ENCODE data around the gene TRAPPC3L. TPM values are rescaled to one million over a fixed set of nuclear protein-coding genes. Genes with fewer than 3 reads are reported as not detected.

TRAPPC3L gene
- polyA plus RNA-seq, 1 of the 3 experiments (the other 2 are of a cell fraction): 0.03 TPM

GRCh38 chr6:116568821-116569755 lies 23.6 kb upstream of the TRAPPC3L start:
- Histone ChIP-seq H3K4me3 (ENCODE audit: low read depth in 2 of 2, low read length in 1 of 2) (peak overlapping the region in 1 of 2 experiments; percentile 97; a peak in 1 of 4 replicates), H2AFZ (ENCODE audit: low read depth) (no peak overlapping the region), H3K27ac (ENCODE audit: low read depth in 2 of 2, low read length in 1 of 2) (no peak overlapping the region), H3K4me2 (peak overlapping the region; percentile 78; the same call in 1 of the 2 replicates), H3K79me2 (ENCODE audit: insufficient read depth) (peaks cover 45% of the 10 kb centered on the region), H3K9ac (no peak overlapping the region), H3K36me3 (replicated peaks in 1 of 2; ENCODE audit: control insufficient read depth in 1 of 2, insufficient read depth in 2 of 2, low read length in 1 of 2) (peaks cover 0 to 5% of the 10 kb centered on the region in 2 experiments), H4K20me1 (ENCODE audit: insufficient read depth) (no peaks in the 10 kb centered on the region), H3K4me1 (ENCODE audit: control insufficient read depth in 1 of 2, insufficient read depth in 2 of 2, low read depth in 1 of 2, low read length in 1 of 2) (peaks cover 4 to 6% of the 10 kb centered on the region in 2 experiments; a peak in 3 of 4 replicates), H3F3A (replicated peaks; ENCODE audit: insufficient read depth) (peaks cover 11% of the 10 kb centered on the region), H3K27me3 (ENCODE audit: insufficient read depth) (no peaks in the 10 kb centered on the region), H3K9me2 (no peaks in the 10 kb centered on the region), H3K9me3 (no peaks in the 10 kb centered on the region)
- WGBS (ENCODE audit: low lambda C conversion rate): 82% methylated on average over 7 of the region's 7 CpGs
- TF ChIP-seq CHD2 (IDR thresholded peaks at IDR 0.05; ENCODE audit: low read length, partially characterized antibody): no peak
- no peak for TF ChIP-seq RAD21 (IDR thresholded peaks at IDR 0.05; ENCODE audit: low read length)
- TF ChIP-seq IRF3 (IDR thresholded peaks at IDR 0.05; ENCODE audit: low read depth, low read length): no peak
- no peak for TF ChIP-seq RFX5 (IDR thresholded peaks at IDR 0.05; ENCODE audit: low read length)
- TF ChIP-seq JUND (IDR thresholded peaks at IDR 0.05): no peak
- no peak for TF ChIP-seq NFIC (IDR thresholded peaks at IDR 0.05; ENCODE audit: borderline replicate concordance)
- no peak for TF ChIP-seq USF2 (IDR thresholded peaks at IDR 0.05; ENCODE audit: borderline replicate concordance, low read depth, low read length)
- no peak for TF ChIP-seq MEF2A (IDR thresholded peaks at IDR 0.05; ENCODE audit: borderline replicate concordance, low read depth)
- no peak for TF ChIP-seq SIN3A (IDR thresholded peaks at IDR 0.05; ENCODE audit: borderline replicate concordance, low read depth, low read length)
- TF ChIP-seq TAF1 (IDR thresholded peaks at IDR 0.05; ENCODE audit: borderline replicate concordance, low read depth, low read length): no peak
- no peak for TF ChIP-seq MXI1 (IDR thresholded peaks at IDR 0.05; ENCODE audit: low read depth, low read length)
- TF ChIP-seq REST (IDR thresholded peaks at IDR 0.05; ENCODE audit: low read depth, low read length): no peak
- TF ChIP-seq GATA2 (CRISPR knock-in tag; IDR thresholded peaks at IDR 0.05): no peak
- TF ChIP-seq RXRA (IDR thresholded peaks at IDR 0.05; ENCODE audit: borderline replicate concordance, low read depth): no peak
- TF ChIP-seq MAX (IDR thresholded peaks at IDR 0.05; ENCODE audit: low read depth): no peak
- no peak for TF ChIP-seq USF1 (IDR thresholded peaks at IDR 0.05; ENCODE audit: borderline replicate concordance, low read depth)
- TF ChIP-seq RCOR1 (IDR thresholded peaks at IDR 0.05; ENCODE audit: low read length): no peak
- no peak for TF ChIP-seq CTCF (IDR thresholded peaks at IDR 0.05)
- no peak for DNase-seq
- ChIA-PET POLR2A (no interaction called here), CTCF (interaction anchor here (1.0 to 5.4 kb wide), 4 partner anchors 9 to 351 kb away, joined by 3 to 38 read pairs (median 16); no protein-coding TSS in a partner anchor)
